Skin of body (tissue), 2 donors: ENCODE data around the gene NOTCH1. TPM values are rescaled to one million over a fixed set of nuclear protein-coding genes. Genes with fewer than 3 reads are reported as not detected.
A peak's percentile ranks its signal among the peaks of the same experiment; 100 is the strongest.
"Not testable (repeated sequence)": the region's sequence is repeated elsewhere in the genome, so short reads cannot be mapped to it uniquely, and the experiment has no call there.

ENCODE experiments used
- DNase-seq: peaks from one replicate; lab custom pipeline; 2025; lab: John Stamatoyannopoulos, UW
- total RNA-seq: library from RNA; depleted of rRNA; stranded (reverse); fragments of >200 nt; gene quantifications from one replicate; pipeline ENCODE4 v1.2.3, GENCODE V29; 2014

Gene NOTCH1
- total RNA-seq, 1 donor from 2014 or later, result 47.7 TPM

DNA sequence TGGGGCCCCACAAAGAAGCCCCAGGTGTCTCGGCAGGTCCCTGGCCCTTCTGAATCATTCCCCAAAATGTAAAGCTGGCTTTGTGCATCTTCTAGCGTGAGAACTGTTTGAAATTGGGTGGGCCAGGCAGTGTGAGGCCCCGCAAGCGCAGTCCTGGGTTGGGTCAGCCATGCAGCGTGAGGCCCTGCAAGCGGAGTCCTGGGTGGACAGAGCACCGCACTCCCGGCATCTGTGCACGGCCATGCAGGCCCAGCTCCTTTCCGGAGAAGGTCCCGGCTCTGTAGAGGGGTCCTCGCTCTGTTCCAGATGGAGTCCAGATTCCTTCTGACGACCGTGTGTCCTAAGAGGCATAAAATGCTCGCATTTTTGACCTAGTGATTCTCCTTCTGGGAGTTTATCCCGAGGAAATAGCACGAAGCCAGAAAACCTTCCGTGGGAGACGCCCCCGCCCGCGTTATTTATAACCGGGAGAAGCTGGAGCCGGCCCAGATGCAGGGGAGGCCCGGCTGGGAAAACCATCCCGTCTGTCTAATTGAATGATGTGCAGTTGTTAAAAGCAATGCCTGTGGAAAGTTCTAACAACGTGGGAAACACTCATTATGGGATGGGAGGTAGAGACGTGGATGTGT lies 19.4 kb upstream of the NOTCH1 start:
- DNase-seq, result peak; percentile 83

DNA sequence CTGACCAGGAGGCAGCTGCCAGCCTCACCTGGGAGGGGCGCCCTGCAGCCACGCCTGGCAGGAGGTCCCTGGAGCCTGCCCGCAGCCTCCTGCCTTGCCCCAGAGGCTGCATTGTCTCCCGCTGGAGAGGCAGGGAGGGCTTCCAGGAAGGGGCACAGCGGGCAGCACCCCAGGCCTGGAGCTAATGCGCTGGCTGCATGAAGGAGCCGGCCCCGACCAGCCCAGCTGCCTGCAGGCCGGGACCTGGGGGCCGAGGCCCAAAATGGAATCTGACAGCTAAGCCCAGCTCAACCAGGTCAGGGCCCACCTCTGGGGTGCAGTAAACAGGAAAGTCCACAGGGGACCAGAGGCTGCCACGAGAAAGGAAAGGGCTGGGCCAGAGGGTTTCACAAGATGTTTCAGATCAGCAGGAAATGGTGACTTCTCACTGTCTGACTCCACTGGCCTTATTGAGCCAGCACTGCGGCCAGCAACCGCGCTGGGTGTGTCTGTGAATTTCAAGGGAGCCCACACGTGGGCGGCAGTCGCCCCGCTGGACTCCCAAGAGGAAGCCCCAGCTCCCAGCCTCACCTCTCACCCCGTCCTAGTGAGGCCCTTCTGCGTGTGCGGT lies 18.6 kb upstream of the NOTCH1 start:
- DNase-seq, result no peak

DNA sequence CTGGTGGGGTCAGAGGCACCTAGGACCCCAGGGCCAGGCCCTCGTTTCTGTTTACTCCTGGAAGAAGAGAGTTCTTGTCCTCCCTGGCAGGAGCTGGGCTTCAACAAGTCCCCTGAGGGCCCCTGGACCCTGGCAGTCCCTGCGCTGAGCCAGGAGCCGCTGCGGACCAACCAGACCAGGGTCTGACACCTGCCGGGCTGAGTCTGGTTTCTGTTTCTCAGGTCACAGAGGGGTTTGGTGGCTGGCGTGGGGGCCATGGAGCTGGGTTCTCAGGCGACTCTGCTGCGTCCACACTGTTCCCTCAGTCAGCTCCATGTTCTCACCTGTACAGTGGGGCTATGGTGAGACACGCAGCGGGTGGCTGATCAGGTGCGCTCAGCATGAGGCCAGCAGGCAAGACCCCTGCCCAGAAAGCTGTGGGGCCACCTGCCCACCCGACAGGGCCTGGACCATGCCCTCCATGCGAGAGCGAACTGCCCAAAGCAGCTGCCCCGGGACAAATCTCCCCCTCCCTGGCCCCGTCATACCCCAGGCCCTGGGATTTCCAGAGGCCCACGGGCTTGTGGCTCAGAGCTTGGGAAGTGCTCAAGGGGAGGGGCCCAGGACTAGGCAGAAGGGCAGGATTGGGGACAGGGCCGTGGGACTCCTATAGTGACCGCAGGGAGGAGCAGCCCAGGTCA lies 17.9 kb upstream of the NOTCH1 start:
- DNase-seq, result no peak

DNA sequence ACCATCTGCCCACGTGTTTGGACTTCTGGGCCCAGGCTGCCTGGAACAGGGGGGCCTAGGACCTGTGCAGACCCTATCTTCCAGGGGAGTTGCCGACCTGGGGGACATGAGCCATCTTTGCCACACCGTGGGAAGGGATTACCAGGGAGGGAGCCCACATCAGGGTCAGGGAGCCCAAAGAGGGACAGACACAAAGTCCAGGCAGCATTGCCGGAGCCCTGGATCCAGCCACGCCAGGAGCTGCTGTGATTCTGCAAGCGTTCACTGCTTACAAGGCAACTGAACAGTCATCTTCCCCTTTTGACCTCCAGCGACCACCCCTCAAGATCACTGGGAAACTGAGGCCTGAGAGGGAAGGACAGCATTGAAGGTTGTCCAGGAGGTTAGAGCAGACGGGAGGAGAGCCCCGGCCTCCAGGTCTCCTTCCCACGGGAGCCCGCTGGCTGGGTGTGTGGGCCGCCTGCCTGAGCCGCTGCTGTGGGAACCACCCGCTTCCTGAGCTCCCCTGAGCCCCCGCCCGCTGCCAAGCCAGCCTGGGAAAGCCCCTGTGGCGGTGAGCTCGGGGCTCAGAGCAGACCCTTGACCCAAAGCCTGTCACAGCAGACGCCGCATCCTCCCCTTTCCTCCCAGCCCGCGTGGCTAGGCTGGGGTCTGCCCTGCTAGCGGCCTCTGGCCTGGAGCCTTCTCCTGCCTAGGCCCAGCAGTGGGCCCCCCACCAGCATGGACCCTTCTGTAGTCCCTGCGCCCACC lies 17.1 kb upstream of the NOTCH1 start:
- no peak for DNase-seq

DNA sequence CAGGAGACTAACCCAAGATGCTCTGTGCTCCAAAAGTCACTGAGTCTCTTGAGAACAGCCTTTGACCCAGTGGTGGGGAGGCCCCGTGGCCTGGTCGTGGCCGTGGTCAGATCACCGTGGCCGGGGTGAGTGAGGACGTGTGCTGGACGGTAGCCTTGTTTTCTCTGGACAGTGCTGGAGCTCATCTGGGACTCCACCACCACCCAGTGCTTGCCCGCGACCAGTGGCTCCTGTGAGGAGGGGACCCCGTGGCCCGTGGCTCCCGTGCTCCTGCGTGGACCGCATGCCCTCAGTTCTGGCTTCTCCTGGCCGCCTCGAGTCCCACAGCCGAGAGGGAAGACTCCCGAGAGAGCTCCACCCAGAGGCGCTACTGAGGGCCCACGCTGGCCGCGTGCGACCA lies 15.9 kb upstream of the NOTCH1 start:
- DNase-seq, result no peak

DNA sequence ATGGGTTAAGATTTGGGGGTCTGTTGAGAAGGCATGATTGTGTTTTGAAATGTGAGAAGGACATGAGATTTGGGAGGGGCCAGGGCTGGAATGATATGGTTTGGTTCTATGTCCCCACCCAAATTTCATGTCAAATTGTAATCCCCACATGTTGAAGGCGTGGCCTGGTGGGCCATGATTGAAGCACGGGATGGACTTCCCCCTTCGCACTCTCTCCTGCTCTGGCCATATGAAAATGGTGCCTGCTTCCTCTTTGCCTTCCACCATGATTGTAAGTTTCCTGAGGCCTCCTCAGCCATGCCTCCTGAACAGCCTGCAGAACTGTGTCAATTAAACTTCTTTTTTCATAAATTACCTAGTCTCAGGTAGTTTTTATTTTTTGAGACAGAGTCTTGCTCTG lies 14.7 kb upstream of the NOTCH1 start:
- DNase-seq, result no peak

DNA sequence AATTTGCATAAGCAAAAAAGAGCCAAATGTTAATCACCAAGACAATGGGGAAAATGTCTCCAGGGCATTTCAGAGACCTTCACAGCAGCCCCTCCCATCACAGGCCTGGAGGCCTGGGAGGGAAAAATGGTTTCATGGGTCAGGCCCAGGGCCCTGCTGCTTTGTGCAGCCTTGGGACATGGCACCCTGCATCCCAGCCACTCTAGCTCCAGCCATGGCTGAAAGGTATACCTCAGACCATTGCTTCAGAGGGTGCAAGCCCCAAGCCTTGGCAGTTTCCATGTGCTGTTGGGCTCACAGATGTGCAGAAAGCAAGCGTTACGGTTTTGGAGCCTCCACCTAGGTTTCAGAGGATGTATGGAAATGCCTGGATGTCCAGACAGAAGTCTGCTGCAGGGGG lies 13.5 kb upstream of the NOTCH1 start:
- DNase-seq, result not testable (repeated sequence)

DNA sequence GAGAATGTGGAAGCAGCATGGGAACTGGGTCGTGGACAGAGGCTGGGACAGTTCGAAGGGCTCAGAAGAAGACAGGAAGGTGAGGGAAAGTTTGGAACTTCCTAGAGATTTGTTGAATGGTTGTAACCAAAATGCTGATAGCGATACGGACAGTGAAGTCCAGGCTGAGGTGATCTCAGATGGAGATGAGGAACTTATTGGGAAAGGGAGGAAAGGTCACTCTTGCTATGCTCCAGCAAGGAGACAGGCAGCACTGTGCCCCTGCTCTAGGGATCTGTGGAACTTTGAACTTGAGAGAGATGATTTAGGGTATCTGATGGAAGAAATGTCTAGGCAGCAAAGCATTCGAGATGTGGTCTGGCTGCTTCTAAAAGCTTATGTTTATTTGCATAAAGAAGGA lies 13.0 kb upstream of the NOTCH1 start:
- DNase-seq, result not testable (repeated sequence)

DNA sequence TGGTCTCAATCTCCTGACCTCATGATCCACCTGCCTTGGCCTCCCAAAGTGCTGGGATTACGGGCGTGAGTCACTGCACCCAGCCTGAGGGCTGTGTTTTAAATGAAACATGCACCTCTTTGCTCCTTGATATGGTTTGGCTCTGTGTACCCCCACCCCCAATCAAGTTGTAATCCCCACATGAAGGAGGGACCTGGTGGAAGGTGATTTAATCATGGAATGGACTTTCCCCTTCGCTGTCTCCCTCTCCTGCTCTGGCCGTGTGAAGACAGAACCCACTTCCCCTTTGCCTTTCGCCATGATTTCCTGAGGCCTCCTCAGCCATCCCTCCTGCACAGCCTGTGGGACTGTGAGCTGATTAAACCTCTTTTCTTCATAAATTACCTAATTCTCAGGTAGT lies 12.5 kb upstream of the NOTCH1 start:
- DNase-seq, result no peak

DNA sequence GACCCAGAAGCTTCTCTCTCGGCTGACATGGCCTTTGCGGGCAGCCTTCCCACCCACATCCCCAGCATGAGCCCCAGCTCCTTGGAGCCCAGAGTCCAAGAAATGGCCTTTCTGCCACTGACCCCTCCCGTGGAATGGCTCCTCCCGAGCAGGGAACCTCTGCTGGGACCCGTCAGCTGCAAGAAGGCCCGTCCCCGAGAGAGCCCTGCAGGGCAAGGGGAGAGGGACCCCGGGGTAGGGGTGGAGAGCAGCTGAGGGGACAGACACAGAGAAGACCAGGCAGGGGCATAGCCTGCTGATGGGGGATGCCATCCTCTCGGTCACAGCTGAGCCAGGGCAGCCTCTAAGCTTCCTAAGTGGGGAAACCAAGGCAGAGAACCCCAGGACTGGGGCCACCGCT lies 11.2 kb upstream of the NOTCH1 start:
- DNase-seq, result no peak

DNA sequence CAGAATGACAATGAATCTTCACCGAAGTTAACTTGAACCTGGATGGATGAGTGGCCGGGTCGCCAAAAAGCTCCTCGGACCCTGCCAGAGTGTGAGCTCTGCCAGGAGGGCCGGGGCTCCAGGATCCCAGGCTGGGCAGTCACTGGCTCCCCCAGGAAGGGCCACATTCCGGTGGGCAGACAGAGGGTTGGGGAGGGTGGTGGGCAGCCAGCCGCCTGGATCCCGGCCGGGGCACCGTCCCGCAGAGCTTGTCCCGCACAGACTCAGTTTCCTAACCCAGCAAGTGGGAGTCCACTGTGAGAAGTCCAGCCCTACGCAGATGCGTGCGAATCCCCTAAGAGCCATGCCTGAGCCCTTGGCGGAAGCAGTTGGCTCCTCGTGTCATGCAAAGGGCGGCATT lies 10.3 kb upstream of the NOTCH1 start:
- no peak for DNase-seq

DNA sequence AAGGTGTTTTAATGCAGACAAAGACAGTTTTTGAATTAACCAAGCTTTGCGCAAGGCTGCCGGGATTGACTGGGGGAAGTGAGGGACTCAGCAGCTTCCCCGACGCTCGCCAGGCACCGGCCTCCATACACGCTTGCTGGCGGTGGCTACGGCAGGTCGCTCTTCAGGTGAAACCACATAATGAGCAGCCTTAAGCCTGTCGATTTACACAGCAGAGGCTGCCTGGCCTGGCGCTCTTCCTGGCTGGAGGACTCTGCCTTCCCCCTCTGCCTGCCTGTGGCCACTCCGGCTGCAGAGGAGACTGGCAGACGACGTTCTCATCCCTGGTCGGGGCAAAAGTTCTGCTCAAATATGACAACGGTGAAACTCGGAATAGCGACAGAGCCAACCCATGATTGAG lies 9.0 kb upstream of the NOTCH1 start:
- no peak for DNase-seq

DNA sequence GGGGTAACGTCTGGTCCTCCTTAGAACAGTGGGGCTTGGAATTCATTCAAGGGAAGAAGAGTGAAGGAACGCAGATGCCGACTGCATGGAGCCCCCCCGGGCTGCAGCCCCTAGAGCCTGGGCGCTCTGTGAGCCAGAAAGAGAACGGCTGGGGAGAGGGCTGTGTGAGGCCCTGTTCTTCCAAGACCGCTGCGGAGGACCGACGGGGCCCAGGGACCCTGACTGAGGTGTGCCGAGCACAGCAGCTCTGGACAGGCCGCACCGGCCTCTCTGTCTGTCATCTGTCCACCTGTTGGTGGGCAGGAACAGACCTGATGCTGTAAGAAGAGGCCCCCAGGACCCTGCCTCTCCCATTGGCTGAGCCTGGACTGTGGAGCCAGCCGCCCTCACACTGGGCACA lies 7.7 kb upstream of the NOTCH1 start:
- DNase-seq, result no peak

DNA sequence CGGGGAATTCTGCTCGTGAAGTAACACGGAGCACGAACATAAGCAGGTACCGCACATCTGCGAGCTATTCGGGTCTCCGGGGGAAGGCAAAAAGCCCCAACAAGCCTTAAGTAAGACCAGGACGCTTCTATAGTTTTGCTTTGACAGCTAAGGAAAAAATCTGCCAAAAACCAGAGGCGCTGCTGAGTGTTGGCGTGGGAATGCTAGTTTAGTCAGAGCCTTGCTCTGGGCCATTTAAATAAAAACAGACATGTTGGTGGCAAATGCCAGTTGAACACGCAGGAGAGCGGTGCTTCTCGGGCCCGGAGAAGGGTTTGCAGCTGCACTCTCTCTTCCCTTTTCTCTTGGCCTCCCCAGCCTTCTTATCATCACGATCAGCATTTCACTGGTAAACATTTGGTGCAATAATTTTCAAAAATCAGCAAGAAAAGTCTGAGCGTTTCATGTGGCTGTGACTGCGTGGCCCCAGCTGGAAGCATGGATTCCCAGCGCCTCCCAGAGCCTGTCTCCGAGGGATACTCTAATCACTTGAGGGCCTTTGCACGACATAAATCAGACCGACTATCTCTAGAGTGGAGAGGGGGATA lies 6.4 kb upstream of the NOTCH1 start:
- DNase-seq, result peak; percentile 85

DNA sequence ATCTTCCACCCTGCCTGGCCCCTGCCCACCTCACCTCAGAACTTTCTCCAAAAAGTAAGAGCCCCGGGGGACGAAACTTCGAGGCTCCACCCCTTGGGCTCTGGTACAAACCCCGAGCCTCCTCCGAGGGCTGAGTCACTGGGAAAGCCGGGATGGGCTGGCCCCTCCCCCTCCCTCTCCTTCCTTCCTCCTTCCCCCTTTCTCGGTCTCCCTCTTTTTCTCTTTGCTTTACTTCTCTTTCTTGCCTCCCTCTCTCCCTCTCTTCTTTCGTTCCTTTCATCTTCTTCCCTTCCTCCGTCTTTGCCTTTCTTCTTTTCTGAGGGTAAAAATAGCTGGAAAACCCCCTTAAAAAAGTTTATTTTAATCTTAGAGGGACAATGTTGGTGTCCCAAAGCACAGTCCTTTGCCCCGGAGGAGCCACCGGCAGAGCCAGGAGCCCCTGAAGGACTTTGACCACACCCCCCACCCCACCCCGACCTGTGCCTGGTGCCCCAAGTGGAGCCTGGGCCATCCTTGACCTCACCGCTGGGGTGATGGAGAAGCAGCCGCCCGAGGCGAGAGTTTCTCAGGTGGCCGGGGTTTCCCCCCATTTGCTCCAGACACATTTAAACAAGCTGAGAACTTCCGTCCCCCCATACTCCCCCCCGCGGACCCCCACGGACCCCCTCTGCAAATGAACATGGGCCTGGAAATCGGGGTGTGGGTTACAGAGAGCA lies 5.7 kb upstream of the NOTCH1 start:
- peak; percentile 31 for DNase-seq

DNA sequence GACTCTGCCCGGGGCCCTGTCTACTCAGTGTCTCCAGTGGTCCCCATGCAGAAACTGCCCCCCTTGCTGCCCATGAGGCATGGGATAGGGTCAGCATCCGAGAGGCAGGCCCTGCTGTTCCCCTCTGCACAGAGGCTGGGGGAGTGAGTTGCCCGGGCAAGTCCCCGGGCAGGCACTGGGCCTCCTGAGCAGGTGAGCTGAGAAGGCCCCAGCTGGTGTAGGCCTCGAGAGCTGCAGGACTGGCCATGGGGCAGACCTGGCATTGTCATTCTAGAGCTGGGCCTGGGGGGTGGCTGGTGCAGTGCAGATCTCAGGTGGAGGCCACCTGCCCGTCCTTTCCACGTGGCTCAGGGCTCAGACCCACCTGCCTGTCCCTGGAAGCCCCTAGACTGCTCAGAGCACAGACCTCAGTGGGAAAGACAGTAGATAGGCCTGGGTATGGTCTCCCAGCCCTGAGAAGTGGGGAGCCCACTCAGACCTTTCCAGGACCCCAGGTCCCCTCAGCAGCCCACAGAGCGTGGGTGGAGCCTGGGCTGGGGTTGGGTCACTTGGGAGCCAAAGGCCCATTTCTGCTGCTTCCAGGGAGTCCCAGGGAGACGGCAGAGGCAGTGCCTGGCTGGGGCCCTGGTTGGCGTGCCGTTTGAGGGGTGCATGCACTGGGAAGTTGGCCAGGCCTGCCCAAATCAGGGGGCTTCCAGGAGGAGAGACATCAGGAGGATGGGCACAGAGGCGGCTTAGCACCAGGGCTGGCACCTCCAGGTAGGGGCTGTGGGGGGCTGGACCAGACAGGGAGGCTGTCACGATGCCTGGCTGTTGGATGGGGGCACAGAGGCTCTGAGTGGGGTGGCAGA lies 4.8 kb upstream of the NOTCH1 start:
- no peak for DNase-seq

DNA sequence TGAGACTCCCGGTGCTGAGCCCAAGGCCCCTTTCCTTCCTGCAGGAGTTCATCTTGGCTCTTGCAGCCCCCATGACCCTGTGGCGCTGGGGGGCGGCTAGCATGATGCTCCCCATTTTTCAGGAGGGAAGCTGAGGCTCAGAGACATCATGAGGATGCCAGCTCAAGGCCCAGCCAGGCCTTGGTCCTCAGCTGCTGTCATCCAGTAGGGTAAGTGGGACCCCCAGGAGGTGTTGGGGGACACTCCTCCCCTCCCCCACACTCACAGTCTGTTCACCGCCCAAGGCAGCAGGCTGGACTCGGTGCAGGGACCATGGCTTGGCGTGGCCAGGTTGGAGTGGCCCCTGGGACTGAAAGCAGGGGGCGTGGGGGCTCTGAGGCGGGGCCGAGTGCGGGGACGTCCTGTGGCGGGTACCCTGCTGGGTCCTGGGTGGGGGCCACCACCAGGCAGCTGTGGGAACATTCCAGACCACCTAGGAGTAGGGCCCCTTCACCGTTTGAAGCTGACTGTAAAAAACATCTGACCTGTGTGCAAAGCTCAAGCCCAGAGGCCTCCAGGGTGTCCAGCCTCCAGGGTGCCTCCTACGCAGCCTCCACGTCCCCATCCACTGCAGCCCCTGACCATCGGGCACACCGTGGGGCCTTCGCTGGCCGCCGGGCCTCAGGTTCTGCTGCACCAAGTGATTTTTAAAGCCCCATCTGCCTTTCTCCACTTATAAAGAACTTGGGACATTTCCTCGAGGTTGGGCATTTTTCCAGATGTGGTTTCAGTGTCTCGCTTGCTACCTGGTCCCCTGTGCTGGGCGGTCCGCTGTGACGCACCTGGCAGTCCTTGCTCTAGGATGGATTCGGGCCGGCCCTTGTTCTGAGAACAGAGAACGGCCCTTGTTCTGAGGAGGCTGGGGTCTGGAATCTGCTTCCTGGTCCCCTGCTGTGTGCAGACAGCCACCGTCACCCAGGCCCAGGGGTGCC lies 3.4 kb upstream of the NOTCH1 start:
- DNase-seq, result no peak

DNA sequence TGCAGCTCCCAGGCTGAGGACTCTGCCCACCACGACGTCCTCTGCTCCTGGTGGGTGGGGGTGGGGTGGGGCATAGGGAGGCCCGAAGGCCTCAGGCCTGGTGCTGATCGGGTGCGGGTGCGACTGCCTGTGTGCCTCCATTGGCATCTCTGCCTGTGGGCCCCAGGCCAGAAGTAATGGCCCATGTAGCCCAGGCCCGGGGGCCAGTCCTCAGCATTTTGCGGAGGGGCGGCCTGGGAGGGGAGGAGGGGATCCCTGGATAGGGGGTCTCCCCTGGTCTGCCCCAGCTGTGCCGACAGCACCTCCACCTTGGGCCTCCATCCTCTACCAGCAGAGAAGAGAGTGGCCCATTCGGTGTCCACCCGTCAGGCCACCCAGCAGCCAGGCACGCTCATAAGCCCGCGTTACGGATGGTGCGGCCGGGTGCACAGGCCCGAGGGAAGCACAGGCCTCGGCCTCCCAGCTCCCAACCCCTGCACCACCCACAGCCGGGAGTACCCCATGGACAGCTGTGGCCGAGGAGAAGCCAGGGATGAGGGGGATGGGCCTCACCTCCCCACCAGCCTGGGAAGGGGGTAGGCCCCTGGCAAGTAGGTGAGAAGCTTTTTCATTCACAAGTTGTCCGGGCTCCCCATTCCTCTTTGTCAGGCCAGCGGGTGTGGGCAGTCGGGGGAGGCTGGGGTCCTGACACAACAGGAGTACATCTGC lies 1.8 kb upstream of the NOTCH1 start:
- no peak for DNase-seq
